ENCODE results near the gene FUT1. TPM values are rescaled to one million over a fixed set of nuclear protein-coding genes. Genes with fewer than 3 reads are reported as not detected.
"Not testable (repeated sequence)": the region's sequence is repeated elsewhere in the genome, so short reads cannot be mapped to it uniquely, and the experiment has no call there.

The FUT1 gene
- total RNA-seq, 4 donors from 2014 or later: 0.54 to 3.5 (median 2.6) TPM

DNA sequence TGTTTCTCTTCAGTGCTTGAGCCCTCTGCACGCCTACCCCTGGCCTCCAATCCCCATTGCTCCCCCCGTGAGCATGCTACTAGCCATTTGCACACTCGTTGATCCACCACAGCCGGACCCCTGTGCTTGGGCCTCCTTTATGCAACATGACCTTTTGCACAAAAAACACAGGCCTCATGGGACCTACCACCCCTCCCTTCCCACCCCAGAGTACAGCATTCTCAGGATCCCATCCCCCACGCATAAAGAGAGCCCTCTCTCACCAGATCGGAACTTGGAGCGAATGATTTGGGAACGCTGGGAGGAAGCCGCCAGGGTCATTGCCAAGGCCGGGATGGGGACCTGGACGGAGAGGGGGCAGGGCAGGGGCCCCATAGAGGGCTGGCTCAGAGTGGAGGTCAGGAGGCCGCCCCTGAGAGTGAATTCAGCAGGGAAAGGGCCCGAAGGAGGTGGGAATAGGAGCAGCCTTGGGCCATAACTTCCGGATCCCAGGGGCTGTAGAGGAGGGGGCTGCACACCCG is 33.7 kb downstream of the FUT1 start:
- Histone ChIP-seq H3K4me1 (peaks cover 0 to 68% (median 38%) of the 10 kb centered on the region in 3 donors), H3K27ac (peak overlapping the region in 3 of 4 donors; percentile 93 to 97 (median 93)), H3K9me3 (no peaks in the 10 kb centered on the region), H3K36me3 (peaks cover 0 to 6% of the 10 kb centered on the region in 2 donors), H3K27me3 (no peaks in the 10 kb centered on the region), H3K4me3 (no peak overlapping the region)
- WGBS, 2 donors (ENCODE audit: low coverage in 1 of 2): 50% methylated on average over 5 of the region's 15 CpGs; no CpG with 5 or more reads in 1 of the 2 donors
- TF ChIP-seq, protein P1, sequence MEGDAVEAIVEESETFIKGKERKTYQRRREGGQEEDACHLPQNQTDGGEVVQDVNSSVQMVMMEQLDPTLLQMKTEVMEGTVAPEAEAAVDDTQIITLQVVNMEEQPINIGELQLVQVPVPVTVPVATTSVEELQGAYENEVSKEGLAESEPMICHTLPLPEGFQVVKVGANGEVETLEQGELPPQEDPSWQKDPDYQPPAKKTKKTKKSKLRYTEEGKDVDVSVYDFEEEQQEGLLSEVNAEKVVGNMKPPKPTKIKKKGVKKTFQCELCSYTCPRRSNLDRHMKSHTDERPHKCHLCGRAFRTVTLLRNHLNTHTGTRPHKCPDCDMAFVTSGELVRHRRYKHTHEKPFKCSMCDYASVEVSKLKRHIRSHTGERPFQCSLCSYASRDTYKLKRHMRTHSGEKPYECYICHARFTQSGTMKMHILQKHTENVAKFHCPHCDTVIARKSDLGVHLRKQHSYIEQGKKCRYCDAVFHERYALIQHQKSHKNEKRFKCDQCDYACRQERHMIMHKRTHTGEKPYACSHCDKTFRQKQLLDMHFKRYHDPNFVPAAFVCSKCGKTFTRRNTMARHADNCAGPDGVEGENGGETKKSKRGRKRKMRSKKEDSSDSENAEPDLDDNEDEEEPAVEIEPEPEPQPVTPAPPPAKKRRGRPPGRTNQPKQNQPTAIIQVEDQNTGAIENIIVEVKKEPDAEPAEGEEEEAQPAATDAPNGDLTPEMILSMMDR (IDR thresholded peaks at IDR 0.05): no peak
- TF ChIP-seq EP300 (IDR thresholded peaks at IDR 0.05) (no peak), POLR2AphosphoS5 (IDR thresholded peaks at IDR 0.05) (no peak), POLR2A (IDR thresholded peaks at IDR 0.05) (no peak)
- ATAC-seq: no peak

DNA sequence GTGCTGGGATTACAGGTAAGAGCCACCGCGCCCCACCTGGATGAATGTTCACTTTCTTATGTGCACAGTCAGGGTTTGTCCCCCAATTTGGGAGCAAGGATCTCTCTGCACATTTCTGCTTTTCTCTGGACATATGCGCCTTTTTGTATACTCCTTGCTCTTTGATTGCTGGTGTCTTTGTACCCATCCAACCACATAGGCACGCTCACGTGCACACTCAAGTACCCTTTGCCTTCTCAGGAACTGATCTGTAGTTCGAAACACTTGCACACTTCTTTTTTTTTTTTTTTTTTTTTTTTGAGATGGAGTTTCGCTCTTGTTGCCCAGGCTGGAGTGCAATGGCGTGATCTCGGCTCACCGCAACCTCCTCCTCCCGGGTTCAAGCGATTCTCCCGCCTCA is 34.3 kb downstream of the FUT1 start:
- H3K4me1 ChIP-seq: peaks cover 0 to 75% (median 45%) of the 10 kb centered on the region in 3 donors
- not testable (repeated sequence) for ATAC-seq, H3K4me3 ChIP-seq, H3K9me3 ChIP-seq, H3K27me3 ChIP-seq, H3K36me3 ChIP-seq, H3K27ac ChIP-seq
- WGBS, 2 donors (ENCODE audit: low coverage in 1 of 2): 93 to 97% methylated on average over 4 to 9 of the region's 13 CpGs

DNA sequence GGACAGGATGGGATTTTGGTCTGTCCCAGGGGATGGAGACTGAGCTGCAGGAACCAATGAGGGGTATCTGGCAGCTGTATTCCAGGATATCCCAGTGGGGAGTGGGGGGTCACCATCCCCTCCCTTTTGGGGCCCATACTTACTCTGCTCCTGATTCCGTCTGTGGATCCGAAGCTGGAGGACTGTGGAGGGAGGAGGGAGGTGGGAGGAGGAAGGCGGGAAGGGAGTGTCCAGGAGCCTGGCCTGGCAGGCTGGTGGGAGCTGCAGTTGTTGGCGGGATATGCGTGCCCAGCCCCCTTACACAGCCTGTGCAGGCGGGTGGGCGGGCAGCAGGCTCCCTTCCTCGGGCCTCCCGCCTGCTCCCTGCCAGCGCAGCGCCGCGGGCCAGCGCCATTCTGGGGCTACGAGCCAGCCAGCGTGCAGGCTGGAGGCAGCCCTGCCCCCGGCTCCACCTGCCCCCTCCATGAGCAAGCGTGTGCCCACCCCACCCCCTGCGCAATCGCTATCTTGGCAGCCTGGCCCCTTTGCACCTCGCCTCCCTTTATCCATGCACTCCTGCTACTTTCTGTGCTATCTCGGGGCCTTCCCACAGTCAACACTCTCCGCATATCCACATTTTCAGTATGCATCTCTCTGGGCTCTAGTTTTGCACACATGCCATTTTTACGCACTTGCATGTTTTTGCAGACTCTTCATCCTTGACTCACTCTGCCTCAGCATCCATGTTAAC is 35.7 kb downstream of the FUT1 start:
- H3K4me3 ChIP-seq: peak overlapping the region; percentile 8 to 38
- H3K27me3 ChIP-seq: no peaks in the 10 kb centered on the region
- 3 to 19% methylated on average over 7 to 14 of the region's 24 CpGs for WGBS, 2 donors (ENCODE audit: low coverage in 1 of 2)
- H3K36me3 ChIP-seq: peaks cover 0 to 6% of the 10 kb centered on the region in 2 donors
- no peaks in the 10 kb centered on the region for H3K9me3 ChIP-seq
- ATAC-seq: no peak
- H3K4me1 ChIP-seq: peaks cover 0 to 81% (median 48%) of the 10 kb centered on the region in 3 donors
- no peak for TF ChIP-seq POLR2AphosphoS5 (IDR thresholded peaks at IDR 0.05)
- TF ChIP-seq, protein P1 (IDR thresholded peaks at IDR 0.05): no peak
- TF ChIP-seq POLR2A (IDR thresholded peaks at IDR 0.05): no peak
- no peak for TF ChIP-seq EP300 (IDR thresholded peaks at IDR 0.05)
- H3K27ac ChIP-seq: peak overlapping the region; percentile 8 to 92 (median 86)

DNA sequence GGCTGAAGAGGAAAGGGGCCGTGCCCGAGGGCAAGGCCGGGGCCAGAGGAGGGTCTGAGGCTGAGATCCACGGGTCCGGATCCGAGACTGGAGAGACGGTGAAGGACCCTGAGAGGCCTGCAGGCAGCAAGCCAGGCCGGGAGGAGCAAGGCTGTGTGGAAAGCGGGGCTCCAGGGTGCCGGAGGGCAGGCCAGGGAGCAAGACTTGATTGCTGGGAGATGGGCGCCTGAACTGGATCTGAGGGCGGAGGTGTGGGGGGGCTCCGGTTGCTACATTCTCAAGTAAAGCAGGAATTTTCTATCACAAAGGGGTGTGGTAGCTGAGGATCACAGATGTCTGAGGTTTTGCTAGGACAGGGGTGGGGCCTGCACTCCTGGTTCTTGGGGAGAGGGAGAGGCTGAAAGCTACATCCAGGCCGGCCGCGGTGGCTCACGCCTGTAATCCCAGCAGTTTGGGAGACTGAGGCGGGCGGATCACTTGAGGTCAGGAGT is 36.7 kb downstream of the FUT1 start:
- peak overlapping the region in 1 of 2 donors; percentile 65 for H3K4me3 ChIP-seq
- WGBS, 2 donors (ENCODE audit: low coverage in 1 of 2): 54% methylated on average over 12 of the region's 19 CpGs; no CpG with 5 or more reads in 1 of the 2 donors

More for the DNA sequence above, 36.7 kb downstream of the FUT1 start:
- H3K4me1 ChIP-seq: peaks cover 0 to 75% (median 46%) of the 10 kb centered on the region in 3 donors
- no peaks in the 10 kb centered on the region for H3K27me3 ChIP-seq
- H3K9me3 ChIP-seq: no peaks in the 10 kb centered on the region
- no peaks in the 10 kb centered on the region for H3K36me3 ChIP-seq
- no peak for ATAC-seq
- peak overlapping the region in 3 of 4 donors; percentile 82 to 92 (median 89) for H3K27ac ChIP-seq
- no peak for TF ChIP-seq POLR2AphosphoS5 (IDR thresholded peaks at IDR 0.05)
- TF ChIP-seq EP300 (IDR thresholded peaks at IDR 0.05): no peak
- TF ChIP-seq, protein P1 (IDR thresholded peaks at IDR 0.05): no peak
- no peak for TF ChIP-seq POLR2A (IDR thresholded peaks at IDR 0.05)

All from gastroesophageal sphincter (tissue), 4 donors.